Measurements from ENCODE around the gene RBMS1. TPM values are rescaled to one million over a fixed set of nuclear protein-coding genes. Genes with fewer than 3 reads are reported as not detected.

The RBMS1 gene
- total and polyA plus RNA-seq, 2 of the 13 experiments (the other 11 are each of a cell fraction or from before 2014, with no cell fraction given), result 55.5 to 110 TPM

DNA sequence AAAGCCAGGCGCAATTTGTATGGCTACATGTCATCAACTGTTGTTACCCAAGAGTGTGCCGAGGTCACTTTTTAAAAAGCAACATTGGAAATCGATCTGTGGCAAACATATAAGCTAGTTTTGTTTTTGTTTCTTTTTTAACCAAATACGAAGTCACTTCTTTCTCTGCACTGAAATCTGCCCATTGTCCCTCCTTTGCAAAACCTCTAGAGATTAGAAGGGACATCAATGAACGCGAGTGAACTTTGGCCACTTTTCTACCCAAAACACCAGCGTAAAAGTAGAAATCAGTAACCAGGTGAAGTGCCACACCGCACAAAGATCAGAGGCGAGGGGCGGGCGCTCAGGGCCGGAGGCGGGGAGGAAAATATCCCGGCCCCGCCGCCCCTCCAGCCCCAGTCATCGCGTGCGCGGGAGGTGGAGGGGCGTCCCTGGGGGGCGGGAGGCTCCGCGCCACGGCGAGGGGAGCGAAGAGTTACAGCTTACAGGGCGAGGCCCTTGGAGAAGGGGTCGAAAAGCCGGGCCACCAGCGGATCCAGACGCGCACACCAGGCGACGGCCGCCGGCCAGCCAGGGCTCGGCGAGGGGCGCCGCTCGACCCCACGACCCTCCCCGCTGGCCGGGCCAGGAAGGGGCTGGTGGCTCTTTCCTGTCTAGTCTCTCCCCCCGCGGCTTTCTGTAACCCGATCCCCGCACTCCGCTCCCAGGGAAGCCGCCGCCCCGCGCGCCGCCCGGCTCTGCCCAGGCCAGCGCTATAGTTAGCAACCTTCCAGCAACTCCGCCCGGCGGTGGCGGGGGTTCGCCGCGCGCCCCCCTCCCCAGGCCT, 993 bp downstream of the RBMS1 start (continued):
- TF ChIP-seq AHR (CRISPR knock-in tag; IDR thresholded peaks at IDR 0.05) (peak; percentile 79; the same call in 1 of the 2 replicates), SP2 (CRISPR knock-in tag; IDR thresholded peaks at IDR 0.05) (no peak), ZNF597 (CRISPR knock-in tag; IDR thresholded peaks at IDR 0.05) (no peak), KDM3A (CRISPR knock-in tag; IDR thresholded peaks at IDR 0.05; ENCODE audit: low read depth) (peak; percentile 73; the same call in 1 of the 2 replicates), ZNF558 (CRISPR knock-in tag; IDR thresholded peaks at IDR 0.05; ENCODE audit: borderline replicate concordance) (0 out of 2 replicates have a peak, but pooled peaks have one; percentile 34), KDM5B (CRISPR knock-in tag; IDR thresholded peaks at IDR 0.05; ENCODE audit: borderline replicate concordance) (no peak; the same call in 1 of the 2 replicates), ZNF616 (CRISPR knock-in tag; IDR thresholded peaks at IDR 0.05; ENCODE audit: low read depth) (peak; percentile 75), DZIP1 (CRISPR knock-in tag; IDR thresholded peaks at IDR 0.05) (no peak), ZNF574 (CRISPR knock-in tag; IDR thresholded peaks at IDR 0.05) (peak; percentile 80), GTF3A (CRISPR knock-in tag; conservative IDR thresholded peaks at IDR 0.05) (peak; percentile 37; the same call in 1 of the 2 replicates)
- TF ChIP-seq, protein P1, sequence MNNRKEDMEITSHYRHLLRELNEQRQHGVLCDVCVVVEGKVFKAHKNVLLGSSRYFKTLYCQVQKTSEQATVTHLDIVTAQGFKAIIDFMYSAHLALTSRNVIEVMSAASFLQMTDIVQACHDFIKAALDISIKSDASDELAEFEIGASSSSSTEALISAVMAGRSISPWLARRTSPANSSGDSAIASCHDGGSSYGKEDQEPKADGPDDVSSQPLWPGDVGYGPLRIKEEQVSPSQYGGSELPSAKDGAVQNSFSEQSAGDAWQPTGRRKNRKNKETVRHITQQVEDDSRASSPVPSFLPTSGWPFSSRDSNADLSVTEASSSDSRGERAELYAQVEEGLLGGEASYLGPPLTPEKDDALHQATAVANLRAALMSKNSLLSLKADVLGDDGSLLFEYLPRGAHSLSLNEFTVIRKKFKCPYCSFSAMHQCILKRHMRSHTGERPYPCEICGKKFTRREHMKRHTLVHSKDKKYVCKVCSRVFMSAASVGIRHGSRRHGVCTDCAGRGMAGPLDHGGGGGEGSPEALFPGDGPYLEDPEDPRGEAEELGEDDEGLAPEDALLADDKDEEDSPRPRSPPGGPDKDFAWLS (CRISPR knock-in tag; IDR thresholded peaks at IDR 0.05; ENCODE audit: borderline replicate concordance), result 0 out of 2 replicates have a peak, but pooled peaks have one; percentile 14
- TF ChIP-seq, protein P2, sequence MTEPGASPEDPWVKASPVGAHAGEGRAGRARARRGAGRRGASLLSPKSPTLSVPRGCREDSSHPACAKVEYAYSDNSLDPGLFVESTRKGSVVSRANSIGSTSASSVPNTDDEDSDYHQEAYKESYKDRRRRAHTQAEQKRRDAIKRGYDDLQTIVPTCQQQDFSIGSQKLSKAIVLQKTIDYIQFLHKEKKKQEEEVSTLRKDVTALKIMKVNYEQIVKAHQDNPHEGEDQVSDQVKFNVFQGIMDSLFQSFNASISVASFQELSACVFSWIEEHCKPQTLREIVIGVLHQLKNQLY (CRISPR knock-in tag; IDR thresholded peaks at IDR 0.05), result peak; percentile 74

Measured in HepG2 (cell line).